ENCODE measurements around the gene RARG.
A peak's percentile ranks its signal among the peaks of the same experiment; 100 is the strongest.
"Not testable (repeated sequence)": the region's sequence is repeated elsewhere in the genome, so short reads cannot be mapped to it uniquely, and the experiment has no call there.

Gene RARG

DNA sequence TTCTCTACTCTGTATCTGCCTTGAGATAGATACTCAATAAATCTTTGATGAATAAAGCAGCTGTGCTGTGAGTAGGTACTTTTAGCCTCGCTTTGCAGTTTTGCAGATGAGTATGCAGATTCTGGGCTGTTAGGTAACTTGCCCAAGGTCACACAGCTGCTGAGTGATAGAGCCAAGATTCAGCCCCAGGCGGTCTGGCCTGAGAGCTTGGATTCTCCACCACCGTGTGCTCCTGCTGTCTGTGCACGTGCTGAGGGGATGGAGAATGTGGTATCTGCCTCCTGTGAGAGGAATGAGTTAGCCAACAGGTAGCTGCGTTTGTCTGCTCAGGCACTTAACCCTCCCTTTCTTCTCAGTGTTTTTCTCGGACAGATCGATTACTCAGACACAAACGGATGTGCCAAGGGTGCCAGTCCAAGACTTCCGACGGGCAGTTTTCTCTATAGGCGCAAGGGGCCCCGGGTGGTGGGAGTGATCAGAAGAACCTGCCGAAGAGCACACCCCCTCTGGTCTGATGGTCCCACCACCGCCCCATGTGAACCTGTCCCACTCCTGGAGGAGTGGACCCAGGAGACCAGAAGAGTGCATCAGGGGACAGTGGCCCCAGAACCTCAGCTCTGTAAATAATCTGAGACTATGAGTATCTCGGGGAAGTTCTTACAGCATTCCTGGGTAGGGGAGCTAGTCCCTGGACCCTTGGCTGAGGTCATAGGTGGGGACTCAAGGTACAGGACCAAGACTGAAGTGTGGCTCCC, 44.7 kb downstream of the RARG start:
- DNase-seq, result no peak

DNA sequence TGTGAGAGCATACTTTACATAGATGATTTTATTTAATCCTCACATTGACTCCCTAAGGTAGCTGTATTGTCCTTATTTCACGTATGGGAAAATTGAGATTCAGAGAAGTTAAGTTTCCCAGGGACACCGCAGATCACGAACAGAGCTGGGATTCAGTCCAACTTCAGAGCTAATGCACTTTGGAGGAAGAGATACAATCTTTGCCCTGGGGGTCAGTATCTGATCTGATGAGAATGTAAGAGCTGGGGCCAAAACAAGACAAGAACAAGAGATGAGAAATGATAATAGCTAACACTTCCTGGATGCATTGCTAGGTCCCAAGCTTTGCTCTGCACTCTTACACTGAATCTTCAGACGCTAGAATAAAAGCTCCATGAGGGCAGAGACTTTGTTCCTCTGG, 45.3 kb downstream of the RARG start:
- DNase-seq, result no peak

DNA sequence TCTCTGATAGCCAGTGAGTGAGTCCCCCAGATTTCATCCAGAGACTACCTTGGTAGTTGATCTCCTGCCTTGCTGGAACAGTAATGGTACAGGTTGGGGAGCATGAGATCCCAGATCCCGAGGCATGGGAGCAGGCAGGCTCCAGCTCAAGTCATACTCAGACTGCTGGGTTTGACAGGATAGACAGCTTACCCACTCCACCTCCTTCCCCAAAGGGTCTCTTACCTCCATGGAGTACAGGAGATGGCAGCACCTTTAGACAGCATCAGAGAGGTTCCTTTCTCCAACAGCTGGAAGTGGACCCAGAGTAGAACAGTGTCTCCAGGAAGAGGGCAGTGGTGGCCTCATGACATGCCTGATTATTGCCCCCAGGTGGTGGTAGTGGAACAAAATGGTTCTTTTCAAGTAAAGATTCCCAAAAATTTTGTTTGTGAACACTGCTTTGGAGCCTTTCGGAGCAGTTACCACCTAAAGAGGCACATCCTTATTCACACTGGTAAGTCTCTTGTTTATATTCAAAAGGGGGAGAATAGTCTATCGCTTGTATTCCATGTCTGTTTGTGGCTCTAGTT, 46.3 kb downstream of the RARG start:
- no peak for DNase-seq

DNA sequence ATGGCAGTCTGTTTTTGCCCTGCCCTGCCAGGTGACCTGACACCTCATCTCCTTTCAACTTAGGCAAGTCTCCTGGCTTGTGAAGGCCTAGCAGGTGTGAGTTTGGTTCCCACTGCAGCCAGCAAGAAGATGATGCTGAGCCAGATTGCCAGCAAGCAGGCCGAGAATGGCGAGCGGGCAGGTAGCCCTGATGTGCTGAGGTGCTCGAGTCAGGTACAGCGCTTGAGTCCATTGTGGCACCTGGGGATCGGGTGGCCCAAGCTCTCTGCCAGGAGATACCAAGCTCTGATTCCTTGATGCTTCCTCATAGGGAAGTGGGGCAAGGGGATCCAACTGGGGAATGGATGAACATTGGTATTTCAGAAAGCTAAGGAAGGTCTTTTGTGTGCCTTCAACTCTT, 47.2 kb downstream of the RARG start:
- DNase-seq, result no peak

DNA sequence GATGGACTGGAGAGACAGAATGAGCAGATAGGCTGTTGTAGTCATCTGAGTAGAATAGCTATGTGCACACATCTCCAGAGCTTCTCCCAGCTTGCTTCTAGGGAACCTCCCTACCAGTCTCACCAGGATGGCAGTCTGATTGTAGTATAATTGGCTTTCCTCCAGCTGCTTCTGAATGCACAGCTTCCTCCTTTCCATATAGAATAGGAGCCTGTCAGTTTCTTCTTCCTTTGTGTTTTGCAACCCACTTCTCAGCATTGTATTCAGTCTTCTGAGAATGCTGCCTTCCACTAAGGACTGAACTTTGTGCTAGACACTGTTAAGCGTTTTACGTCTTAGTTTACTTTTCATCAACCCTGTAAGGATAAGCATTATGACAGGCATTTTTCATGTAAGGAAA, 49.1 kb downstream of the RARG start:
- DNase-seq, result no peak

DNA sequence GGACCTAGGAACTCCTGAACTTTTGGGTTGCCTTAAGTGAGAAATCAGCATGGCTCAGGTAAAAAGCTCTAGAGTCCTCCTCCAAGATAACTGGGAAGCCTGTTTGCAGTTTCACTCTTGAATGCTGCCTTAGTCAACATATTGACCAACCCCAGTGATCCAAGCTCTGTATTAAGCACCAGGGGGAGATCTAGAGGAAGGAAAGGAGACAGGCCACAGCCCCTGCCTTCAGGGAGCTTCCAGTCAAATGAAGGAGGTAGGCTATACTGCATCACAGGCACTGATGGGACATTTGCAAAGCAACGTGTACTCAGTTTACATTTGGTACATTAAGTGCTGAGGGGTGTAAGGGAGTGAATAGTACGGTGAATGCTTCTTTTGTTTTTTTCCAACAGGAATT, 50.1 kb downstream of the RARG start:
- no peak for DNase-seq

DNA sequence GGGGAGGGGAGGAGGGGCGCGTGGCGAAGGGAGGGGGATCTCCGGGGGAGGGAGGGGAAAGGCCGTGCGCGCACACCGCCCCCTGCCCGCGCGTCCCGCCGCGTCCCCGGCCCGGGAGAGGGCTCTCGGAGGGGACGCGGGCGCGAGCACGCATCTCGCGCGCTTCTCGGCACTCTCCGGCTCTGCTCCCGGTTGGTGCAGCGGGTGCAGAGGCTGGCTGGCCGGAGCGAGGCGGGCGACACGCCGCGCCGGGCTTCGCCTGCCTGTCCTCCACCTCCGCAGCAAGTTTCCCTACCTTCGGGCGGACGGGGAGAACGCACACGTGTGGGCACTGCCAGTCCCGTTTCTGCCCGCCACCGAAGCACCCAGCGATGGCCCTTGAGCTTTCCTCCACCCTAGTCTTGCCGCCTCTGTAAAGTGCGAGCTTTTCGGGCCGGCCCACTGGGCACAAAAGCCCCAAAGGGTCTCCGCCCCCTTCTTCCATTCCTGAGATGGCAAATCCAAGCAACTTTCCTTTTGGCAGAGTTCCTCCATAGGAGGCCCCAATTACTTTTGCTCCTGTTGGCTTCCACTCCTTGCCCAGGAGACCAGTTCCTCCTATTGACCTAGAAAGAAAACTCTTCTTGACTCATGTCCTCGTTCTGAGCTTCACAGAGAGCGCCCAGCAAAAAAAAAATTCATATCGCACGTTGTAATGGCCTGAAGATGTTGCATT, 50.9 kb downstream of the RARG start:
- DNase-seq, result peak; percentile 80

DNA sequence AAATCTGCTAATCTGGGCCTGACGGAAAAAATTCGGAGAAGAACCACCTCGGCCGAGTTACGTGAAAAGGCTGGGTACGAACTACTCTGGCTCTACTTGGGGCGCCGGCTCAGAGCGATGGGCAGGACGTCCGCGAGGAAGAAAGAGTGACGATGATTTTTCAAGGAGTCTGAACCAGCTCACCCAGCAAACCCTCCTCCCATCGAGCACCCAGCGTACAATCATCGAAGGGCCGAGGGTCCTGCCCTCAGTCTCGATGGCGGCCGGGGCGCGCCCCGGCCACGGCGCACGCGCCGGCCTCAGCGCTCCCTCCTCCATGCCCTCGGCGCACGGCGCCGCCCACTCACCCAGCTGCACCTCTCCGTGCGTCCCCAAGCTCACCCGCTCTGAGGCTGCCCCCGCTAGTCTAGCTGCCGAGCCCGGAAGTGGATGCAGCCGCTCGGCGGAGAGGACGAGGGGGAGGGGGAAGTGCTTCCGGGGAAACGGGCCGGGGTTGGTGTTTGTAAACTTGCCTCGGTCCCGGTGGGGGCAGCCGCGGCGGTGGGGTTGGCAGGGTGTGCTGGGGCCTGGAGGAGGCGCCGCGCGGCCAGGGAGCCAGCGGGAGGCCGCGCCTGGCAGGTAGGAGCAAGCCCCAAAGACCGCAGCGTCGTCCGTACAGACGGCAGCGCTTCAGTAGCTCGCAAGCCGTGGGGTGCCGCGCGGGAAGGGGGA, 51.6 kb downstream of the RARG start, which contains the start of the genes CSAD and ZNF740:
Gene CSAD (minus strand): TSS at position 706 of the 711 bp plus-strand sequence. CDS start 7,455 bp downstream, outside the sequence.
Gene ZNF740 (plus strand): TSS at position 503 of the 711 bp plus-strand sequence. CDS start 1,262 bp downstream, outside the sequence.
- peak; percentile 94 for DNase-seq

DNA sequence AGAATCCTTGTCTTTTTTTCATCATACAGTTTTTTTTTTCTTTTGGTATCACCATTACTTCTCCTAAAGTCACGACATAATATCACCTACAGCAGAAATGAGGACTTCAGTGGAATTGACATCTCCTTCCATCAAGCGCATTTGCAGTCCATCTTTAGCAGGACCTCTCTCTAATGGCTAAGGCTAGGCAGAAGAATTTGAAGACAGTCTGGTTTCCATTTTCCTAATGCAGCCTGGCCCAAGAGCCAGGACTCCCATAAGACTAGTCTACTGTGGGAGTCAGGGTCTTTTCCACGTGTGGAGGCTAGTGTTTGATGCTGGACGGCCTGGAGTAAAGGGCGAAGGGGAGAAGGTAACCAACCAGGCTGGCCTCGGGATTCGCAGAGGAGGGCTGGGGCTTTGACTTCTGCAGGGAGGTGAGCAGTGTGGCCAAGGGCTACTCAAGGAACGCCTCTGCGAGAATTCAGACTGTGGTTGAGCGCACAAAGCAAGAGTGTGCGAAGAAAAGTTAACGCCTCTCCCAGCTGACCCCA, 52.3 kb downstream of the RARG start:
- peak; percentile 58 for DNase-seq

DNA sequence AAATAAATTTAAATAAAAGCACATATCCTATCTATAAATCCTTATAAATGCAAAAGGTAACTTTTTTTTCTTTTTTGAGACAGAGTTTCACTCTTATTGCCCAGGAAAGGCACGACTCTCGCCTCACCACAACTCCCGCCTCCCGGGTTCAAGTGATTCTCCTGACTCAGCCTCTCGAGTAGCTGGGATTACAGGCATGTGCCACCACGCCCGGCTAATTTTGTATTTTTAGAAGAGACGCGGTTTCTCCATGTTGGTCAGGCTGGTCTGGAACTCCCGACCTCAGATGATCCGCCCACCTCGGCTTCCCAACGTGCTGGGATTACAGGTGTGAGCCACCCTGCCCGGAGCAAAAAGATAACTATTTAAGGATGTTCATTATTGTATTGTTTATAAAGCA, 53.2 kb downstream of the RARG start:
- DNase-seq, result not testable (repeated sequence)

DNA sequence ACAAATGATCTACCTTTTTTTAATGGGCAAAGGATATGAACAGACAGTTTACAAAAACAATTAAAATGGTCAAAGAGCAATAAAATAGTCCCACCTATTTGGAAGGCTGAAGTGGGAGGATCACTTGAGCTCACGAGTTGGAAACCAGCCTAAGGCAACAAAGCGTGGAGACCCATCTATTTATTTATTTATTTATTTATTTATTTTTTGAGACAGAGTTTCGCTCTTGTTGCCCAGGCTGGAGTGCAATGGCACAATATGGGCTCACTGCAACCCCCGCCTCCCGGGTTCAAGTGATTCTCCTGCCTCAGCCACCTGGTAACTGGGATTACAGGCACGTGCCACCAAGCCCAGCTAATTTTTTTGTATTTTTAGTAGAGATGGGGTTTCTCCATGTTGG, 54.6 kb downstream of the RARG start:
- not testable (repeated sequence) for DNase-seq

DNA sequence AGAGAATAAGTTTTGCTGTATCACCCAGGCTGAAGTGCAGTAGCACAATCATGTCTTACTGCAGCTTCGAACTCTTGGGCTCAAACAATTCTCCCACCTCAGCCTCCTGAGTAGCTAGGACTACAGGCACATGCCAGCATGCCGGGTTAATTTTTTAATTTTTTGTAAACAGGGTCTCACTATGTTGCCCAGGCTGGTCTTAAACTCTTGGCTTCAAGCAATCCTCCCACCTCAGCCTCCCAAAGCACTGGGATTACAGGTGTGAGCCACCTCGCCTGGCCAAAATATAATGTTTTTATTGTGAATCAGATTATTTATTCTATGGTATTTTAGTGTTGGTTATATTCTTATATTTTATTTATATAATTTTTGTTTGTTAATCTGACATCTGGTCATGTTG, 55.3 kb downstream of the RARG start:
- no peak for DNase-seq

DNA sequence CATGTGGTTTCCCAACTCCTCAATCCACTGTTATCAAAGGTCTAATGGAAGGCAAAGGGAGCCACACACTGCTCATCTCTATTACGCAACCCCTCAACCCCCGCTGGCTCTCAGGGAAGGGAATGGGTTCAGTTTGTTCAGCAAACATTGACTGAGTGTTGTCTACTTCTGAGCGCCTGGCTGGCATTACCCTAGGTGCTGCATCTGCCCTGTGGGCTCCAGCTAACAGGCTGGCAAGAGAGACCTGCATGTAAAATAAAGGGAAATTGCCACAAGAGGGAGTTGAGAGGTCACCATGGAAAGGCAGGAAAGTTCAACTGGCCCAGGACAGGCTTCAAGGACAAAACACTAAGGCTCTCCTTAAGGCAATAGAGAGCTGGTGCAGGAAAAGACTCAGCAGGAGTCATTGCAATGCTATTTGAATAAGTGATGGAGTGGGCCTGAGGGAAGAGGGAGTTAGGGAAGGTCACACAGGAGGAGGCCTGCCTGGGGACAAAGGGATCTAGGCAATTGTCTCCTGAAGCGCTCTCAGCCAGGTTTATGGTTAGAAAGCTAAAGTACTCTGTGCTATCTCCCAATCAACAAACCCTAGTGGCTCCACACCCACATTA, 57.0 kb downstream of the RARG start:
- no peak for DNase-seq

DNA sequence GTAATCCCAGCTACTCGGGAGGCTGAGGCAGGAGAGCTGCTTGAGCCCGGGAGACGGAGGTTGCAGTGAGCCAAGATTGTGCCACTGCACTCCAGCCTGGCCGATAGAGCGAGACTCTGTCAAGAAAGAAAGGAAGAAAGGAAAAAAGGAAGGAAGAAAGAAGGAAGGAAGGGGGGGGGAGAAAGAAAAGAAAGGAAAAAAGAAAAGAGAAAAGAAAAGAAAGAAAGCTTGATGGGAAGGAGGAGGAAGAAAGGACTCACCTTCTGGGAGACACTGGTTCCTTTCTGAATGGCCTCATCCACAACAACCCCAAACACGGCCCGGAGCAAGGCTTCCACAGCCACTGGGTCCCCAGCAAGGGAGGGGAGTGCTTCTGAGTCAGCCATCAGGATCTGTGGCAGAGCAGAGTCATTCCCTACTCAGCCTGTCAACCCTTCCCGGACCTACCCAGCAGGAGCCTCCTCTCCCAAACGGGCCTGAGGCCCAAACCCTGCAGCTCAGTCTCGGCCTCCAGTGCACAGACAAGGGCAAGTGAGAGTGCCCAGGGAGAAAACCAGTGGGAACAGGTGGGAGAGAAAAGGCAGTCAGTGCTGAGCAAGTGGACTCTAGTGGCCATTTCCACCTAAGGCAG, 58.8 kb downstream of the RARG start:
- no peak for DNase-seq

DNA sequence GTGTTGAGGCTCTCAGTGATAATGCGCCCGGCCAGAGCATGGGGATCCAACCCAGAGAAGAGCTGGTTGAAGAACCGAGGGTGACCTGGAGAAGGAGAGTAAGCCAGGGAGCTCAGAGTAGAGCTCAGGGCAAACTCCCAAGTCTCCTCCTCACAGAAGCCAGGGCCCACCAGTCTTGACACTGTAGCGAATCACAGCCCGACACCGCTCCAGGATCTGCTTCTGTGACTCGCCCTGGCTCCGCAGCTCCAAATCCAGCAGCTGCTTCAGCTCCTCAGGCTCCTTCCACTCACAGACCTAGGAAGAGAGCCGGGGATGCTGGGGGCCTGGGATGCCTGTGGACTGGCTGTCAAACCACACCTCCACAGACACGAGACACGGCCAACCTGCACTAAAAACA, 59.7 kb downstream of the RARG start:
- DNase-seq, result no peak

DNA sequence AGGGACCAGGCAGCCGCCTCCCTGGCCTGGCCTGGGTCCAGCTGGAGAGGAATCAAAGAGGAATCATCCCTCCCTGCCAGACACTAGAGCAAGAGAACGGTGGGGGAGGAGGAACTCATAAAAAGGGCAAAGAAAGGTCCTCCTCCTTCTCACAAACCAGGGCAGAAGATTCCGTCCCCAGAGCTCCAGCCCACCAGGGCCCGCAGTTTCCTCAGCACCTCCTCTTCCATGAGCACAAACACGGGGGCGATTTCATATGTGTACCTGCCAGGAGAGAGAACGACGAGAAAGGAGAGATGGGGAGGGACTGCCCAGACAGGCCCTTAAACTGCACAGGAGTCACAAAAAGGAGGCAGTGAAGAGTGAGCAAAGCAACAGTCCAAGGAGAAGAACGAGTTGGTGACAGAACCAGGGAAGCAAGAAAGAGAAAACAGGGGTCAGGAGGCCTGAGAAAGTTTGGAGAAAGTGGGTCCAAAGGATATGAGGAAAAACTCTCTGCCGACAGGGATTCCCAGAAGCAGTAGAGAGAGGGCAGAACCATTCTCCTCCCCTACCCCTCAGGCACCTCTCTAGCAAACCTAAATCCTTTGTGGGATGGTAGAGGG, 60.2 kb downstream of the RARG start:
- DNase-seq, result no peak

DNA sequence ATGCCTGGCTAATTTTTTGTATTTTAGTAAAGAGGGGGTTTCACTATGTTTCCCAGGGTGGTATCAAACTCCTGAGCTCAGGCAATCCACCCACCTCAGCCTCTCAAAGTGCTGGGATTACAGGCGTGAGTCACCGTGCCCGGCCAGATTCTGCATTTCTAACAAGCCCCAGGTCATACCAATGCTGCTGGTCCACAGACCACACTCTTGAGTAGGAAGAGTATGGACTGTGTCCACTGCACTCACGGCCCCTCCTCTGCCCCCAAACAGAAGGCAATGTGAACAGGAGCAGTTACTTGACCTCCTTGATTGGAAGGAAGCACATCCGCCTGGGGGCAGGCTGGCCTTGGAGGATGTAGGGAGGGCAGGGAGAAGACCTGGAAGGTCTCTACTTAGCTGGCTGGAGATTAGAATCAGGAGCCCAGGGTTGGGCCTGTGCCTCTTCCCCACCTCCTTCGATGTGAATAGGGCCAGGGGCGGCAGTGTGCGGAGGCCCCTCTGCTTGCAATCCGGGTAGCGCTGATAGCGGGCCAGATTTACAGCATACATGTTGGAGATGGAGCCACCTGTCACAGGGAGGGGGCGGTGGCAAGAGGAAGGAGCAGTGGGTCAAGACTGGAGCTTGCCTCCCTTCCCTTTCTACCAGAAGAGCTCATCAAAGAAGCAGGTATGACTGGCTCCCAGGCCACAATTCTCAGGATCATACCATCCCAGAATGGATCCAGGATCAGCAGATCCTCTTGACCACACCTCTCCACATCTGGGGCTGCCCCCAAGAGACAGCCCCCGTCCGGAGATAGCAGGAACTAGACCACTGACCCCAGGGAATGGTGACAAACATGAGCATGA, 60.9 kb downstream of the RARG start:
- DNase-seq, result no peak

DNA sequence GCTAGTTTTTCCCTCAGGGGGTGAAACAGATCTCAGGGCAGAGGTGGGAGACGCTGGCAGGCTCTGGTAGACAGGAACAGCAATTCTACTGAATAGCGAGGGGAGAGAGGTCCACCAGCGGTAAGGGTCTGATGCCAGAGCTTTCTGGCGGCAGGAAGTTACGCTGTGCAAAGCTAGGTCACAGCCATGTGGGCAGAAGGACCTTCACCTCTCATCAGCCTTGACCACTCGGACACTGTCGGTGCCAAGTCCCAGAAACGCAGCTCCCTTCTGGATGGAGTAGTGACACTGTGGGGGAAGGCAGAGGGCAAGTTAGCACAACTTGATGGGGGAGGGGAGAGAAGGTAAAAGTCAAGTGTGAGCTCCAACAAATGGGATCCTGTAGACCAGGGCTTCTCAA, 61.8 kb downstream of the RARG start:
- DNase-seq, result no peak

DNA sequence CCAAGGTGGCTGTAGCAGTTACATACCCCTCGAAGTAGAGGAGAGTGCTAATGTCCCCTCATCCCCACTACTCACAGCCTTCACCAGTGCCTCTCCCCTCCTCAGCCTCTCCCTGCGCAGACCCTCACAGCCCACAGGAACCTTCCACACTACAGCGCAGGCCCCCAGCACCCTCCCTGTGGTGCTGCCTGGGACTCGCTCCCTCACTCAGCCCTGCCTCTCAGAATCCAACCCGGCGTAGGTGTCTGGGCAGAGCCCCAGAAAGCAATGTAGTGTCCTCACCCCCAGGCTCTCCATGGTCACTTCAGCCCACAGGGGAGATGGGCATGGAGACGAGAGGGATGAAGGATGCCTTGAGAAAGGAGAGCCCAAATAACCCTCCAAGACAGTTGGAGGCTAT, 62.4 kb downstream of the RARG start:
- DNase-seq, result no peak

DNA sequence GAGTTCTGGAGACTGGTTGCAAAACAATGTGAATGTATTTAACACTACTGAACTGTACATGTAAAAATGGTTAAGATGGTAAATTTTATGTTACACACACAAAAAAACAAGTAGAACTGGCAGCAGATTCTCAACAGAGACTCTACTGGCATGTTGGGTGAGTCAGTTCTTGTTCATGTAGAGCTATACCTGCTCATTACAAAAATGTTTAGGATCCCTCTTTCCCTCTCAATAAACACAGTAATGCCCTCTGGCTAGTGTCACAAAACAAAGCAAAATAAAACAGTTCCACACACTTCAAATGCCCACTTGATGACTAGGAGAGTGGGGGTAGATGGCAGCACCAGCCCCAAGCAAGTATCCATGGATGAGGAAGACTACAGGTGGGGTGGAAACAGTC, 65.2 kb downstream of the RARG start:
- DNase-seq, result no peak

DNA sequence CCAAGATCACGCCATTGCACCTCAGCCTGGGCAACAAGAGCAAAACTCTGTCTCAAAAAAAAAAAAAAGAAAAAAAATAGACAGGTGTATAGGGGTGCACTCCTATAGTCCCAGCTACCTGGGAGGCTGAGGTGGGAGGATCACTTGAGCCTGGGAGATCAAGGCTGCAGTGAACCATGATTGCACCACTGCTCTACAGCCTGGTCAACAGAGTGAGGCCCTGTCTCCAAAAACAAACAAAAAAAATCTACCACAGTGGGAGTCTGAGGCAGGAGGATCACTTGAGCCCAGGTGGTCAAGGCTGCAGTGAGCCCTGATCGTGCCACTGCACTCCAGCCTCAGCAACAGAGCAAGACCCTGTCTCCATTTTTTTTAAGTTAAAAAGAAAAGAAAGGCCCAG, 69.0 kb downstream of the RARG start:
- DNase-seq, result not testable (repeated sequence)

Data from NCI-H526 treated with DMSO at 0.1 percent for 48 hours (cell line).